Measurements from ENCODE around the gene RPS18.

The RPS18 gene

DNA sequence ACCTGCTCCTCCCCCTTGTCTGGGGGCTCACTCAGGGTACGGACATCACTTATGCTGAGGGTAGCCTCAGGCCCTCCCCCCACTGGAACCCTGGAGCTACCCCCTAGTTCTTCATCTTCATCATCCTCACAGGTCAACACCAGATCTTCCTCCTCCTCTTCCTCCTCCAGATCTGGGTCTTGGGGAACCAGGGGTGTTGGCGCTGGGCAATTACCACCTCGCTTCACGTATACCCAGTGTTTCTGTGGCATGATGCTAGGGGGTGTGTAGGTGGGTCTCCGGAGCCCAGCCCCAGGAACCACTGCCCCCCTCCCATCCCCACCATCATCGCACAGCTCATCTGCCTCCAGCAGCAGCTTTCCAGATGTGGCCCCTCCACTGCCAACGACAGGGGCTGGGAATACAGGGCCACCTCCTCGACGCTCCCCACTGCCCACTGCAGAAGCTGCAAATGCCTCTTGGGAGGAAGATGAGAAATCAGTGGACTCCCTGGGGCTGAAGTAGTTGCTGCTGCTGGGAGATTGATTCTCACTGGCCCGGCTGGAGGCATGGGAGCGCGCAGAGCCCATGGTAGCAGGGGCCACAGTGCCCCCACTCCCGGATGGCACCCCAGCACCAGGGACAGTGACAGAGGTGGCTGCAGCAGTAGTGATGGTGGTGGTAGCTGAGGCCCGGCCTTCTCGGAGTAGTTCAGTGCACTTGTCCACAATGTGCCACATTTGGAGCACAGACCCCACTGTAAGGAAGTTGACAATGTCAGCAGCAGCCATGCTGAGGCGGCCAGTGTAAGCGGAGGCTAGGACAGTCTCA lies 44.1 kb downstream of the RPS18 start:
- no peak for DNase-seq

DNA sequence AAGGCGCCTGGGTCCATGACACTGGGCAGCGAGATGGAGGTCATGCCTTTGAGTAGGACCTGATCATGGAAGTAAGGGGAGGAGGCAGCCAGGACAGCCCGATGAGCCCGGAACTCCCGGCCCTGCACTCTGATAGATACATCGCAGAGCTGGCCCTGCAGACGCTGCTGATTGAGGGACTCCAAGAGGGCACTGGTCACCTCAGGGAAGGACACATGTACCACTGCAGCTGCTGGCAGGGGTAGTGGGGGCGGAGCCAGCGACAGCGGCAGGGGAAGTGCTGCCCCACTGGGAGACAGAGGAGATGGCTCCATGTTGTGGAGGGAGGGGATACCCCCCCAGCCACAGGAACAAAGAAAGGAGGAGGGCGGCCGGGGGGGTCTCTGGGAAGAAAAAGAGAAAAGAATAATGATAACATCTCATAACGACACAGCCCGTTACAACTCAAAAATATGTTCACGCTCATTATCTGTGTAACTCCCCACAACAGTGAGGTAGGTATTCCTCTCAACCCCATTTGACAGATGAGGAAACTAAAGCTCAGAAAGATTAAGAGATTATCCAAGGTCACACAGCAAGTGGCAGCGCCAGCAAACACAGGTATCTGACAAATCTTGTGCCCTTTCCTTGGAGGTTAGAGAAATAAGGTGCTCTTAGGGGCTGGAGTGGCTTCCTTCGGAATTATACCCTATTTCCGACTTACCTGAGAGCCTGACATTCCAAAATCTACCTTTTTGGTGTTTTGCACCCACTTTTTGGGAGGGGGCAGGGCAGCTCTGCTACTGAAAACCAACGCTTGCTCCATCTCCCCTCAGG lies 44.9 kb downstream of the RPS18 start:
- no peak for DNase-seq

DNA sequence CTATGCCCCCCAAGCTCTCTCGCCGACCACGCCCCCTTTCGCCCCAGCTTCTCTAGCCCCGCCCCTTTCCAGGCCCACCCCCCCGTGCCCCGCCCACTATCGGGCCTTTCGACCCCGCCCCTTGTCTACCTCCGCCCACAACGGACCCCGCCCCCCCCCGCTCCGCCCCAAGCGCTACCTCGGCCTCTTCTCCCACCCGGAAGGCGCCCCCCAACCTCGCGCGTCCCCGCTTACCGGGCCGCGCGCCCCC lies 45.5 kb downstream of the RPS18 start:
- no peak for DNase-seq

DNA sequence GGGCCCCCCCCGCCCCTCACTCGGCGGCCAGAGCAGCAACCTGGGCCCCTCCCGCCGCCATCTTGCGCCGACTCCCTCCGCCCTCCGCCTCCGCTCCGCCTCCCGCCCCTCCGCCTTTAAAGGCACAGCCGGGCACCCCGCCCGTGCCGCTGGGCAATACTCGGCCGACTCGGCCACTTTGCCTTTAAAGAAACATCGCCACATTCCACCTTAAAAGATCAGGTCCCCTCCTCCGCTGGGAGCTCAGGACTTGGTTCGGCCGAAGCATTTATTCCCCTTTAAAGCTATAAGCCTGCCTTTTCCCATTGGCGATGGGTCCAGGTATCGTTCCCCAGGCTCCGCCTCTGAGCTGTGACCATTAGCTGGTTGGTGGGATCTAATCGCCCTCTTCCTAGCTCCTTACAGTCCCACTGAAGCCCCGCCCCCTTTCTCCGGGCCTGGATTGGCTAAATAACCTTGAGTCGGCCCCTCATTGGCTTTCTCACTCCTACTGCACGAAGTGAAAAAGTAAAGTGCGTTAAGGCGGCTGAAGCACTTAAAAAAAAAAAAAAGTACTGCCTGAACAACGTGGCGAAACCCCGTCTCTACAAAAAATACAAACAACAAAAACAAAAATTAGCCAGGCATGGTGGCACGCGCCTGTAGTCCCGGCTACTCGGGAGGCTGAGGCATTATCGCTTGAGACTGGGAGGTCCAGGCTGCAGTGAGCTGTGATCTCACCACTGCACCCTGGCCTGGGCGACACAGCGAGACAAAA lies 46.0 kb downstream of the RPS18 start, which contains the start of gene ZBTB22:
ZBTB22 (minus strand) TSS at position 76 of the 757 bp plus-strand sequence. CDS start 828 bp downstream, outside the sequence.
- DNase-seq, result peak; percentile 95

DNA sequence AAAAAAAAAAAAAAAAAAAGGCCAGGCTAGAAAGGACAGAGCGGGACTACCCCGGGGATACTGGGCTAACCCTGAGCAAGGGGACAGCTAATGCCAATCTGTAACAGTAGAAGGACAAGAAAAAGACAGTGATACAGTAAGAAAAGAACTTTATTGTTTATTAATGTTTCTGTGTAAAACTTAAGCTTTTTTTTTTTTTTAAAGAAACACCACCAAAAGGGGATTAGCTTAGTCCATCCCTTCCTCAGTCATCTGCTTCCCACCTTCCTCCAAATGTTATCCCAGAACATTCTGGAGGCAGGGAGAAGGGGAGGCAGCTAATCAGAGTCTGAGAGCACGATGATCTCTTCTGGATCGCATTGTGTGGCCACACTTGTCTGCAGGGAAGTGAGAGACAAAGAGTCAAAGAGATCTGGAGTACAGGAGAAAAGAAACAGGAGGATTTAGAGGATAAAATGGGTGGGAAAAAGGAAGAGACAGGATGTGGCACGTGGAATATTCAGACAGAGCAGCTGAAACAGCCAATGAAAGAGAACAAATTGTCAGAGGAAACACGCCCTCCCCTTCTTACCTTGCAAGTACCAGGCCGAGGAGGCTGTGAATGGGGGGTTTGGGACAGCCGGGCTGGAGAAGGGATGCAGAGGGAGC lies 46.7 kb downstream of the RPS18 start:
- DNase-seq, result no peak

DNA sequence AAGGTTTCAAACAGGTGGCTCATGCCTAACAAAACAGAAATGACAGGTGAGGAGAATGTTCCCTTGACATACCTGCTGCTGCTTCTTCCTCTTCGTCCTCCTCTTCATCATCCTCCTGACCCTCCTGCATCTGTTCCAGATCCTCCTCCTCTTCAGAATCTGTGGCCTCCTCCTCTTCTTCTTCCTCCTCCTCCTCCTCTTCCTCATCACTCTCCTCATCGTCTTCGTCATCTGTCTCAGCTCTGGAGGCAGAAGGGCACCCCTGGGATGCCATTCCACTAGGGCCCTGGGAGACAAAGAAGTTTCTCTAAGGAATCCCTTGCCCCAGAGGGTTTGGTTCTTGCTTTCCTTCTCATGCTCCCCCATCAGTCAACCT lies 48.1 kb downstream of the RPS18 start:
- no peak for DNase-seq

DNA sequence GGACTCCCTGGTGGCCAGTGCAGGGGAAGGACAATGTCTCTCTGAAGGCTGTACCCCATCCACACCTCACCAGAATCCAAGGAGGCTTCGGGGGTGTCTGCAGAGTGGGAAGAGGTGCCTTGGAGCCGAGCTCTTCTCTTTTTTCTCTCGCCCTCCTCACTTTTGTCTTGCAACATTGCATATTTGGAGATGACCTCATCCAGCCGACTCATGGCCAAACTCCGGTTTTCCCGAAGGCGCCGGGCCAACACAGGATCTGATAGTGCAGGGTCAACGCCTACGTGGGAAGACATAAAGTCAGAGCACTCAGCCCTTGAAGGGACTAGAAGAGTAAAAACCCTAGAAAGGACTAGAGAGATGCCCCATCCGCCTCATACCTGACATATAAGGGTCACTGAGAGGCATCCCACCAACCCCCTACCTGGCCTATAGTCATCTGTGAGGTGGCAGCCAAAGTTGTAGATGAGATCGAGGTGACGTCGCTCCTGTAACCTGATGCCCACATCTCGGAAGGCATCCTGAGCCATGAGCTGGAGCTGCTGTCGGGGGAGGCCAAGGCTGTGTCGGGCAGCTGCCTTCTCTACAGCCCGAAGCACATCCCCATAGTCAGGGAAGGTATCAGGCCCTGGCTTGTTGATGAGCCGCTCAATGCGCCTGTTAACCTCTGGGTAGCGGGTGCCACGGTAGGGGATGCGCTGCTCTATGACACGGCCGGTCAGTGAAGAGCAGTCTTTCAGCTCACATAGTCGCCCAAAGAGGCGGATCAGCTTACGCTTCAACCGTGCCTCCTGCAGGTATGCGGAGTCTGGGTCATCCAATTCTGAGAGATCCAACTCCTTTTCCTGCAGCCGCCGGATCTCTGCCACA lies 48.7 kb downstream of the RPS18 start:
- no peak for DNase-seq

DNA sequence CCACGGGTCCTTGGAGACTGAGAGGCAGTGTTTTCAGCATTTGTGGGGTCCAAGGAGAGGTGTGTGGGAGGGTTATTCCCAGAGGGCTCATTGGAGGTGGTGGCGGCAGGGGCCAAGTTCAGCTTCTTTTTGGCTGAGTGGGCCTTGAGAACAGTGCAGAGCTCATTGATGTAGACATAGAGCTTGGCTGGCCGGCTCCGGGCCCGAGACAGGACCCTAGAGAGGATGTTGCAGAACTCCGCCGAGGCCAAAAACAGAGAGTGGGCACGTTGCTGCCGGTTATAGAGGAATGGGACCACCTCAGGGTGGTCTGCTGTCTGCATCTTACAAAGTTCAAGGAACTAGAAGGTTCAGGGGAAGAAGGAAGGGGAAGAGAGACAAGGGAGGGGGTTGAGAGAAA lies 49.4 kb downstream of the RPS18 start:
- no peak for DNase-seq

DNA sequence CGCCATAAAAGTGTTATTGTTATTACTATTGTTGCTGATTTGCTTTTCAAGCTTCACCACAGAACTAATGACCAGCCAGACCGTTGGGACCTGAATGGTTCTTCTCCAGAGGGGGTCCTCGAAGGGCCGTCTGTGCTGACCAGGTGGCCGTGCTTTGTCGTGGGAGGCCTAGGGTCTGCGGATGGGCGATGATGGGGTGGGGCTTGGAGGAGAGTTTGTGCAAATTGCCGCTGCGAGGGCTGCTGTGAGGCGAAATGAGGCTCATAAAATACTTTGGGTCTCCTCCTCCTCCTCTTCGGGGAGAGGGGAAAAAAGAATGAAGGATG lies 51.7 kb downstream of the RPS18 start:
- no peak for DNase-seq

DNA sequence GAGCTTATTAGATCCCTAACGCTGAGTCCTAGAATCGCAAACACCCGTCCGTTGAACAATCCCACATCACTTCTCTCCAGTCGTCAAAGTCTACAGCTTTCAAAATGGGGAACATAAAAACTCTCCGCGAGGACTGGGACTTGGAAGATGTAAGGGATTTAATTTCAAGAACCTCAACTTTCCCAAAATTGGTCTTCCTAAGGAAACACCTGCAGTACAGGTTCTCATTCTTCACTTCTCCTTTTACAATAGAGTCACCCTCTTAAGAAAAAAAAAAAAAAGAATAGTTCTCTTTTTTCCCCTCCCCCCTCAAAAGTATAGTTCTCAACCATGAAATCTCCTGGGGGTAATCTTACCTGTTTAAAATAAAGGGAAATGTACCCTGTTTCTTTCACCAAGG lies 52.2 kb downstream of the RPS18 start:
- DNase-seq, result no peak
